Endothelial cell of umbilical vein (primary cell): Measurements from ENCODE around the gene AKAP12. TPM values are rescaled to one million over a fixed set of nuclear protein-coding genes. Genes with fewer than 3 reads are reported as not detected.

Experiments
- BruUV-seq: library from RNA; stranded (reverse); fragments of 400-500 nt; replicated peaks from 2 replicates; lab custom pipeline; 2021; lab: Mats Ljungman, UMichigan
- CTCF ChIA-PET: fragments of 300-600, 350-600 bp; sonication (Branson Sonifier 250); formaldehyde crosslinking; loops from one replicate; lab custom pipeline; 2021; ENCODE audit warnings: antibody characterized with exemption, inconsistent platforms; lab: Charles Lee
- POLR2A ChIA-PET: fragments of 300-600, 350-600 bp; sonication (Branson Sonifier 250); formaldehyde crosslinking; loops from one replicate; lab custom pipeline; 2021; ENCODE audit warnings: antibody characterized with exemption, inconsistent platforms; lab: Charles Lee
- DNase-seq: peaks from one replicate; pipeline ENCODE4 v3.0.0-alpha.2; 2011; ENCODE audit warnings: low read depth, low spot score
- FAIRE-seq: peaks from 2 replicates; lab custom pipeline; 2011; peaks lifted over from hg19 to GRCh38; lab: Jason Lieb, UNC
- H2AFZ ChIP-seq: 2 replicates; pipeline ENCODE4 v1.6.0; 2012; ENCODE audit warnings: low read depth, low read length, control low read depth, inconsistent platforms
- H3K27ac ChIP-seq: 2 replicates; pipeline ENCODE4 v1.5.1; 2011; ENCODE audit warnings: low read depth, mild to moderate bottlenecking, control low read depth, low read length, moderate library complexity; ENCODE audit not compliant: insufficient read depth
- H3K27me3 ChIP-seq, 2 experiments: 2 replicates each; pipeline versions ENCODE4 v1.6.0 to v1.6.1; 2011; ENCODE audit warnings: low read length in 2 of 2, mixed read lengths in 1 of 2; ENCODE audit not compliant: control insufficient read depth in 2 of 2, insufficient read depth in 2 of 2
- H3K36me3 ChIP-seq, 2 experiments: 2 replicates in 1 of 2; 3 replicates in 1 of 2; pipeline ENCODE4 v1.5.1; 2011; ENCODE audit warnings: low read length in 2 of 2, mild to moderate bottlenecking in 1 of 2, moderate library complexity in 1 of 2; ENCODE audit not compliant: control insufficient read depth in 2 of 2, insufficient read depth in 2 of 2; ENCODE audit errors: extremely low read depth in 1 of 2
- H3K4me1 ChIP-seq: 3 replicates; pipeline ENCODE4 v1.5.1; 2011; ENCODE audit warnings: mild to moderate bottlenecking, low read length; ENCODE audit not compliant: control insufficient read depth, insufficient read depth; ENCODE audit errors: extremely low read depth
- H3K4me2 ChIP-seq: 2 replicates; pipeline ENCODE4 v1.6.1; 2011; ENCODE audit warnings: low read length, control low read depth, mixed read lengths; ENCODE audit not compliant: insufficient read depth
- H3K4me3 ChIP-seq, 3 experiments: fragments of 200-600 bp in 1 of 3; sonication (generic), shearing (Covaris generic) in 1 of 3; replicated peaks in 1 of 3; 2 replicates each; pipeline ENCODE4 v1.5.1; 2011 to 2016; ENCODE audit warnings: control low read depth in 3 of 3, low read length in 3 of 3, mild to moderate bottlenecking in 2 of 3, inconsistent platforms in 1 of 3, low read depth in 1 of 3, moderate library complexity in 1 of 3; ENCODE audit not compliant: insufficient read depth in 1 of 3
- H3K79me2 ChIP-seq: 2 replicates; pipeline ENCODE4 v1.6.0; 2012; ENCODE audit warnings: low read length, inconsistent platforms; ENCODE audit not compliant: control insufficient read depth, insufficient read depth
- H3K9ac ChIP-seq: replicated peaks from 2 replicates; pipeline ENCODE3; 2011; ENCODE audit warnings: low read length, control low read depth; ENCODE audit not compliant: insufficient read depth; ENCODE audit errors: extremely low read depth
- H3K9me1 ChIP-seq: replicated peaks from 3 replicates; pipeline ENCODE4 v1.6.0; 2011; ENCODE audit warnings: mild to moderate bottlenecking, low read length; ENCODE audit not compliant: control insufficient read depth, insufficient read depth; ENCODE audit errors: extremely low read depth
- H3K9me3 ChIP-seq: replicated peaks from 2 replicates; pipeline ENCODE4 v1.5.1; 2012; ENCODE audit warnings: low read length, inconsistent platforms; ENCODE audit not compliant: control insufficient read depth, insufficient read depth
- H4K20me1 ChIP-seq: replicated peaks from 2 replicates; pipeline ENCODE3; 2011; ENCODE audit warnings: mild to moderate bottlenecking, low read length; ENCODE audit not compliant: control insufficient read depth, insufficient read depth; ENCODE audit errors: extremely low read depth
- CTCF ChIP-seq, 2 donors: IDR thresholded peaks; 1 replicate in 1 of 2; 2 replicates in 1 of 2; pipeline ENCODE4 v1.5.1; 2011; ENCODE audit warnings: low read length in 2 of 2, mild to moderate bottlenecking in 2 of 2, moderate library complexity in 2 of 2, control low read depth in 1 of 2, inconsistent platforms in 1 of 2, low read depth in 1 of 2; ENCODE audit not compliant: insufficient read depth in 1 of 2; ENCODE audit errors: extremely low read depth in 1 of 2
- EZH2 ChIP-seq: IDR thresholded peaks from 2 replicates; pipeline ENCODE4 v1.6.1; 2012; ENCODE audit warnings: borderline replicate concordance, low read depth, mild to moderate bottlenecking, moderate library complexity, low read length, inconsistent platforms; ENCODE audit not compliant: severe bottlenecking
- FOS ChIP-seq: IDR thresholded peaks from 2 replicates; pipeline ENCODE4 v1.6.1; 2011; ENCODE audit warnings: mild to moderate bottlenecking, low read length, moderate library complexity, borderline replicate concordance; ENCODE audit not compliant: insufficient read depth
- GATA2 ChIP-seq: IDR thresholded peaks from 2 replicates; pipeline ENCODE4 v1.7.0; 2011; ENCODE audit warnings: low read depth, mild to moderate bottlenecking, moderate library complexity, mixed read lengths, low read length; ENCODE audit not compliant: insufficient read length, insufficient read depth
- JUN ChIP-seq: IDR thresholded peaks from 2 replicates; pipeline ENCODE4 v1.6.1; 2011; ENCODE audit warnings: borderline replicate concordance, low read depth; ENCODE audit not compliant: insufficient read length, insufficient read depth
- MAX ChIP-seq: IDR thresholded peaks from 2 replicates; pipeline ENCODE4 v1.6.1; 2011; ENCODE audit not compliant: insufficient read depth, insufficient read length
- MYC ChIP-seq: IDR thresholded peaks from one replicate; pipeline ENCODE4 v1.6.1; 2011; ENCODE audit warnings: mild to moderate bottlenecking, low read depth, low read length
- POLR2A ChIP-seq: IDR thresholded peaks from 2 replicates; pipeline ENCODE4 v1.6.1; 2012; ENCODE audit warnings: low read depth, mild to moderate bottlenecking, control low read depth, low read length
- POLR2AphosphoS5 ChIP-seq: IDR thresholded peaks from 2 replicates; pipeline ENCODE4 v1.6.1; 2012; ENCODE audit warnings: low read depth, mild to moderate bottlenecking, control low read depth, low read length, moderate library complexity; ENCODE audit not compliant: insufficient read depth
- dilution Hi-C: fragments of 300-500 bp; cut with MboI; formaldehyde crosslinking; loops from one replicate; pipeline ENCODE4 v1.15.0; 2019; ENCODE audit warnings: low sequenced_read_pairs; ENCODE audit not compliant: extremely low pct_ligation_motif_present
- intact Hi-C: fragments of 100-400 bp; cut with micrococcal nuclease; formaldehyde crosslinking; loops from one replicate; pipeline ENCODE4 v1.10.0; 2022
- polyA plus RNA-seq, 4 experiments: library from polyadenylated mRNA; depleted of rRNA in 3 of 4; stranded (reverse) in 3 of 4; unstranded in 1 of 4; fragments of >200 nt; gene quantifications; 2 replicates each; pipeline versions ENCODE4 v1.2.1 to v1.2.3, GENCODE V29; 2011 to 2012; ENCODE audit warnings: missing spikeins in 1 of 4
- total RNA-seq: library from RNA; stranded (reverse); gene quantifications from 2 replicates; pipeline ENCODE4 v1.2.3, GENCODE V29; 2021

The AKAP12 gene
- total and polyA plus RNA-seq, 2 donors (not counting 3 experiments of a cell fraction or from before 2014, with no cell fraction given), result 46.9 to 340 TPM

GRCh38 chr6:151385177-151385576, 145.4 kb downstream of the AKAP12 start:
- H3K9ac ChIP-seq, result no peak overlapping the region
- no TSS peak for BruUV-seq
- DNase-seq (peak; percentile 53), FAIRE-seq (no peak)
- H3K27ac ChIP-seq, result no peak overlapping the region
- ChIA-PET CTCF (interaction anchor here (0.6 to 1.0 kb wide), 3 partner anchors 15 to 90 kb away, joined by 3 to 5 read pairs (median 4); no protein-coding TSS in a partner anchor), POLR2A (interaction anchor here (0.7 kb wide), 1 partner anchor 10 kb away, joined by 3 read pairs; no protein-coding TSS in a partner anchor)
- H4K20me1 ChIP-seq, result no peaks in the 10 kb centered on the region
- H3K79me2 ChIP-seq, result peaks cover 59% of the 10 kb centered on the region
- H2AFZ ChIP-seq, result no peak overlapping the region
- TF ChIP-seq GATA2 (no peak), EZH2 (no peak), POLR2A (no peak), FOS (no peak), MAX (no peak), CTCF (IDR thresholded peaks at IDR 0.05; ENCODE audit: extremely low read depth in 1 of 2, insufficient read depth in 1 of 2, low read depth in 1 of 2, low read length in 2 of 2) (no peak), MYC (no peak), POLR2AphosphoS5 (no peak), JUN (no peak)
- no peaks in the 10 kb centered on the region for H3K36me3 ChIP-seq
- no peaks in the 10 kb centered on the region for H3K9me1 ChIP-seq
- no peaks in the 10 kb centered on the region for H3K9me3 ChIP-seq
- no peaks in the 10 kb centered on the region for H3K27me3 ChIP-seq
- H3K4me3 ChIP-seq, result no peak overlapping the region
- intact Hi-C loops, result no loop called here
- H3K4me2 ChIP-seq, result peak overlapping the region; percentile 31
- peaks cover 12% of the 10 kb centered on the region for H3K4me1 ChIP-seq
- dilution Hi-C loops, result no loop called here
